GM19193 (cell line): ENCODE data around the gene PERCC1.

Experiments used
- POLR2A ChIP-seq: IDR thresholded peaks from 4 replicates; pipeline ENCODE4 v1.6.1; 2011; ENCODE audit not compliant: insufficient read depth, insufficient read length; ENCODE audit errors: extremely low read depth

The PERCC1 gene

DNA sequence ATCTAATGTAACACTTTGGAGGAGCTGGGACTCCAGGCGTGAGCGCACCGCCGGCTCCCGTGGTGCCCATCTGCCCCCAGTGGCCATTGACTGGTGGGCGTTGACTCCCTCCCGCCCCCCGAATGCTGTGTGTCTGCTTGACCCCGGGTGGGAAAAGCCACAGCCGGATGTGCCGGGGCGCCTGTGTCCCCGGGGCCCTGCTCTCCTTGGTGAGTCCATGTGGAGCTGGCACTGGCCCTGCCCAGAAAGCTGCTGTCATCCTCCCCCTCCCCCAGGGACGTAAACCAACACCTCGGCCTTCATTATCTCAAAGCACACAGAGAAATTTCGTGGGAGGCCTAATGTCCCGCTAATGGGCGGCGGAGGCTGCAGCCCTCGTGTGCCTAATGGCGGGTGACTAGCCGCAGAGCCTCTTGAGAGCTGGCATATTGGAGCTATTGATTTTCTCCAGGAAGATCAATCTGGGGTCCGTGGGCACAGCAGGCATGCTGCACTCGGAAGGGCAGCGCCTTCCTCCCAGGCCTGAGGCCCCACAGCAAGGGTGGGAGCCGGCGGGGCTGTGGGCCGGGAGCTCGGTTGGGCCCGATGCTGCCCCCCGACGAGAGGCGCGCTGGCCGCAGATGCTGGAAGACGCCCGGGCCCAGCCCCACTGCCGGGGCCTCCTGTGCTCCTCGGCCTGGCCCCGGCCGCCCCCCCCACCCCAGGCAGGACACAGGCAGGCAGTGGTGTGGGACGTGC, 4.0 kb upstream of the PERCC1 start:
- TF ChIP-seq POLR2A: no peak

DNA sequence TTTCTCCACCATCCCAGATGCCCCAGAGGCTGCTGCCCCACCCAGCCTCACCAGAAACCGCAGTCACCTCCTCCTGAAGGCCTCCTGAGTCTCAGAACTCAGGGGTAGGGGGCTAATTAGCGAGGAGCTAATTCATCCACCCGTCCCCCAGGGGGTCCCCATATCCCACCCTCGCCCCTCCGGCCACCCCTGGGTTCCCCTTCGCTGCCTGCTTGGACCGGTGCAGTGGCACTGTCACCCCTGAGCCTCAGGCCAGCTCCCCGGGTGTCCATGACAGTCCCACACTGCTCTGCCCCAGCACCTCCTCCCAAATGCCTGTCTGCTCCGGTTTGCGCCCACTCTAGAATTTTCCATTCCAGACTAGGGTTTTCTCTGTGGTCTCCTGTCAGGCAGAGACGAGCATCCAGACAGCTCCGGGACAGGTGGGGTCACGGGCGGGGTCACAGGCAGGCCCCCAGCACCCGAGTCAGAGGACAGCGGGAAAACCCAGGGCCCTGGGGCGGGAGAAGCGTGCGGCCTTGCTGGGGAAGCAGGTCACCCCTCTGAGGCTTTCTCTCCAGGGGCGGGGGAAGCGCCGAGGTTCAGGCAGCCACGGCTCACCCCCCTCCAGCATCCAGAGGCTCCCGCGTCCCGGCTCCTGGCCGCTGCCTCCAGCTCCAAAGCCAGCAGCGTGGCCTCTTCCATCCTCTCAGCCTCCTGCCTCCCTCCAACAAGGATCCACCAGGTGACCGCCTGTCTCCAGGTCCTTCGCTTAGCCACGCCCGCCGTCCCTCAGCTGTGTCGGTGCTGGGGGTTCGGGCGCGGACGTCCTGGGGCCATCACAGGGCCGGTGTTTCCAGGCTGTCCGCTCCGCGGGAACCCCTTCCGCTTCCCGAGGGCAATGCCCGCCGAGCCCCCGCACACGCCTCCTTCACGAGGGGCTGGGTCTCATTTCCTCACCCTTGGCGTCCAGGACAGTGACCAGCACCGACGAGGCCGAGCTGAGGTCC, 3.1 kb upstream of the PERCC1 start:
- no peak for TF ChIP-seq POLR2A

DNA sequence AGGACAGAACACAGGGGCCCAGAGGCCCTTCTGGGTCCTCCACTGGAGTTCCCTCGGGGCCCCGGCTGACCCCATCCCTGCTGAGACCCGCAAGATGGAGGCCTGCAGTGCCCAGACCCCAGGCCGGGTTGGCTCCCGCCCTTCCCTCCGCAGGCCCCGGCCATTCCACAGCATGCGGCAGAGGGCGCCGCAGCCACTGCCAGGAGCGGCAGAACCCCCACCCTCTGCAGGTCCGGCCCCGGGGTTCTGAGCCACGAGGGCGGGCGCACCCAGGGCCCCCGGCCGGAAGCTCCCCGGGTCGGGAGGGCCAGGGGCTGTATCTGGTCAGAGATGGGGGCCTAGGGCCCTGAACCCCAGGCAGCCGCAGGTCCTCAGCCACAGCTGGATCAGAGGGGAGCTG, 2.4 kb upstream of the PERCC1 start:
- TF ChIP-seq POLR2A: no peak

GRCh38 chr16:1429012-1429411, 1.9 kb upstream of the PERCC1 start:
- TF ChIP-seq POLR2A: no peak

- no peak for TF ChIP-seq POLR2A
These were observed 1.2 kb upstream of the PERCC1 start for GRCh38 chr16:1429631-1430030.

DNA sequence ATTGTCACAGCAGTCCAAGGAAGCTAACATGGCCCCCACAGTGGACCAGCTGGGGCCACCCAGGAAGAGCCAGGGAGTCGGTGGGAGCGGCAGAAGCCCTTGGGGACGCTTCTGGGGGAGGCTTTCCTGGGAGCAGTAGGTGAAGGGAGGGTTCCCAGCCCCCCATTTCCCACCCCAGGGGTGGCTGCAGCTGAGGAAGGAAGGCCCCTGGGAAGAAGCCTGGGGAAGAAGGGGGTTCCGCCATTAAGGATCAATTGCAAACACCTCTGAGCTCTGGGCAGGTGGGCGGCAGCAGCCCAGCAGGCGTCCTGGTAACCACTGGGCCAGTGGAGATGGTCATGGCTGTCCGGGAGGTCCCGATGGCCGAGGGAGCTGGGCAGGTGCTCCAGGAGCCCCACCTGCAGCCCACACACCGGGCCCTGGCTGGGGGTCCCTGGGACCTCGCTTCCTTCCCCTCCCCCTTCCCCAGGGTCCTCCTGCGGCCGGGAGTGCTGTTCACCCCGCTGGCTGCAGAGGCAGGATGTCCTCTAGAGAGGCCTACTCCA, 592 bp upstream of the PERCC1 start:
- TF ChIP-seq POLR2A: no peak

- TF ChIP-seq POLR2A: no peak
These were observed 806 bp downstream of the PERCC1 start for GRCh38 chr16:1431497-1432270.

DNA sequence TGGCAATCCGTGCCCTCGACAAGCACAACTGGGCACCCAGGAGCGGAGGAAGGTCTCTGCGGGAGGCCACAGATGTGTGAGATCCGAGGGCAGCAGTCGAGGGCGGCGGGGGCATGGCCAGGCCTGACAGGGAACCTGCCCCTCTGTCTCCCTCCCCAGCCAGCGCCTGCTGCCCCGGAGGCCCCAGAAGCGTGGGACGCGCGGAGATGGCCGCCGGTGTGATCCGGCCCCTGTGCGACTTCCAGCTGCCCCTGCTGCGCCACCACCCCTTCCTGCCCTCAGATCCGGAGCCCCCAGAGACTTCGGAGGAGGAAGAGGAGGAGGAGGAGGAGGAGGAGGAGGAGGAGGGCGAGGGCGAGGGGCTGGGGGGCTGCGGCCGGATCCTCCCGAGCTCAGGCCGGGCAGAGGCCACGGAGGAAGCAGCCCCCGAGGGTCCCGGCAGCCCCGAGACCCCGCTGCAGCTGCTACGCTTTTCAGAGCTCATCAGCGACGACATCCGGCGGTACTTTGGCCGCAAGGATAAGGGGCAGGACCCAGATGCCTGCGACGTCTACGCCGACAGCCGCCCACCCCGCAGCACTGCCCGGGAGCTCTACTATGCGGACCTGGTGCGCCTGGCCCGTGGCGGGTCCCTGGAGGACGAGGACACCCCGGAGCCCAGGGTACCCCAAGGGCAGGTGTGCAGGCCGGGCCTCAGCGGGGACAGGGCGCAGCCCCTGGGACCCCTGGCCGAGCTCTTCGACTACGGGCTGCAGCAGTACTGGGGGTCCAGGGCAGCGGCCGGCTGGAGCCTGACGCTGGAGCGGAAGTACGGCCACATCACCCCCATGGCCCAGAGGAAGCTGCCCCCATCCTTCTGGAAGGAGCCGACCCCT, 1.7 kb downstream of the PERCC1 start:
- no peak for TF ChIP-seq POLR2A

- TF ChIP-seq POLR2A: no peak
These were observed 2.3 kb downstream of the PERCC1 start for GRCh38 chr16:1433263-1433560.

- TF ChIP-seq POLR2A: no peak
These were observed 2.9 kb downstream of the PERCC1 start for GRCh38 chr16:1433756-1434155.

DNA sequence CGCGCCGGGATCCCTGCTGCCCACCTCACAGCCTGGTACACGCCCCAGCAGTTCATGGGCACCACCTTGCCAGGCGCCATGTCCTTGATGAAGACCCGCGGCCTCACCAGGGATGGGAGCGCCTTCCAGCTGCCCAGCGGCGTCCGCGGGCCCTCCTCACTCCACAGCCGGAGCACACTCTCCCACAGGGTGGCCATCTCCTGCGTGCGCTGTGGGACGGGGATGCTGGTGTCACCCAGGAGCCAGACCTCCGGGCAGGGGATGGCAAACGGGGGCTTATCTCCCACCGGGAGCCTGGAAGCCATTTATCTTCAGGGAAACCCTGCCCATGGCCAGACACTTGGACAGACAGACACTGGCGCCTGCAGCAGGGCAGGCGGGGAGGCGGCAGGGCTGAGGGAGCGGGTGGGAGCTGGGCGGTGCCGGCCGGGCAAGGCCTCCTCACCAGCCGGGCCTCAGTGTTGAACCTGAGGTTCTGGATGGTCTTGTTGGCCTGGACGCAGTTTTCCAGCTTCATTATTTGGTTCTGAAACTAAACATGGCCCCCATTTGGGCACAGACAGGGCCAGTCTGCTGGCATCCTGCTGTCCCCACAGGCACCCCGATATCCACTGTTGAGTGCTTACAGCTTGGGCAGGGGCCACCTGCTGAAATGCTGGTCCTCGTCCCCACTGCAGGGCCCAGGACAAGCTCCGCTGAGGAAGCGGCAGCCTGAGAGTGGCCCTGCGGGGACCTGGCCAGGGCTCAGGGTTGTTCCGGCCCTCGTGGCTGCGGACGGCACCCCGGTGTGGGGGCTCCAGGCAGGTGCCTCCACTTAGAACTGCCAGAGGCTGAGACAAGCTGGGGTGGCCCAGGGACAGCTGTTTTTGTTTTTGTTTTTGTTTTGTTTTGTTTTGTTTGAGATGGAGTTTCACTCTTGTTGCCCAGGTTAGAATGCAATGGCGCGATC, 4.0 kb downstream of the PERCC1 start:
- TF ChIP-seq POLR2A: no peak

DNA sequence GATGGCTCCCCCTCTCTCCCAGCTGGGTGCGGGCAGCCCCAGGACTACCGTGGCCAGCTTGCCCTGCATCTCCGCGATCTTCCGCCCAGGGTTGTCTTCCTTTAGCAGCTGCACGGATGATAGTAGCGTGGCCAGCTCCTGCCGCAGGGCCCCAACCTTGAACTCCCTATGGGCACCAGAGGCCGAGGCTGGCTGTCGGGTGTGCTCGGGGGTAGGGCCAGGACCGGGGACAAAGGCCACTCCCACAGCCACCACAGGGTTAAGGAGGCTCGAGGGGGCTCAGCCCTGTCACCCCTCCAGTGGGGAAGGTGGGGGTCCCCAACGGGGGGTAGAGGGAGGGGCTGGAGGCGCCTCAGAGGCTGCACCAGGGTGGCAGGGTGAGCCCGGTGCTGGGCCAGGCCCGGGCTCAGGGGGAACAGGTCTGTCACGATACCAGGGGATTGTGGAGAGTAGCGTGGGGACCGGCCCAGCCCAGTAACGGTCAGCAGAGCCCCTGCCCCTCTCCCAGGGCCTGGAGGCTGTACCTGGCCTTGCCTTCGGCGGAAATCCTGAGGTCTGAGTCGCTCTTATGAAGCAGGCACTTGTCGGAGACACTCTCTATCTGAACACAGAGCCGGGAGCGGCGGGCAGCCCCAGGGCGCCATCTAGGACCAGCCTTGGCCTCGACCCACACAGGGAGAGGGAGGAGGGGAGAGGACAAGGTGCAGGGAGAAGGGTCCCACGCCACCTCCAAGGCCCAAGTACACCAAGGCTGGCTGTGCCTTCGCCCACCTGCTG, 5.2 kb downstream of the PERCC1 start:
- TF ChIP-seq POLR2A: no peak

GRCh38 chr16:1436731-1437355, 6.0 kb downstream of the PERCC1 start:
- TF ChIP-seq POLR2A: no peak
